ENCODE measurements around the gene PKD1L1. TPM values are rescaled to one million over a fixed set of nuclear protein-coding genes. Genes with fewer than 3 reads are reported as not detected.

The PKD1L1 gene
- total RNA-seq, 4 donors from 2014 or later: 0.18 to 0.83 (median 0.44) TPM

- no peaks in the 10 kb centered on the region for H3K9me3 ChIP-seq
- H3K4me1 ChIP-seq: no peaks in the 10 kb centered on the region
- no peak for DNase-seq
- H3K27ac ChIP-seq: no peak overlapping the region
- TF ChIP-seq CTCF (IDR thresholded peaks at IDR 0.05) (no peak), POLR2A (IDR thresholded peaks at IDR 0.05) (no peak)
- H3K27me3 ChIP-seq: no peaks in the 10 kb centered on the region
- H3K4me3 ChIP-seq: no peak overlapping the region
- H3K36me3 ChIP-seq: peaks cover 0 to 24% (median 0%) of the 10 kb centered on the region in 3 donors
Measured at GRCh38 chr7:47954231-47954911, 6.1 kb upstream of the PKD1L1 start.

GRCh38 chr7:47953822-47954221, 5.6 kb upstream of the PKD1L1 start:
- no peak overlapping the region for H3K4me3 ChIP-seq
- H3K27ac ChIP-seq: no peak overlapping the region
- H3K36me3 ChIP-seq: peaks cover 0 to 24% (median 0%) of the 10 kb centered on the region in 3 donors
- H3K9me3 ChIP-seq: no peaks in the 10 kb centered on the region
- DNase-seq: no peak
- no peaks in the 10 kb centered on the region for H3K27me3 ChIP-seq
- no peaks in the 10 kb centered on the region for H3K4me1 ChIP-seq
- TF ChIP-seq POLR2A (IDR thresholded peaks at IDR 0.05) (no peak), CTCF (IDR thresholded peaks at IDR 0.05) (no peak)

- no peak overlapping the region for H3K4me3 ChIP-seq
- no peaks in the 10 kb centered on the region for H3K4me1 ChIP-seq
- no peaks in the 10 kb centered on the region for H3K27me3 ChIP-seq
- TF ChIP-seq CTCF (IDR thresholded peaks at IDR 0.05) (no peak), POLR2A (IDR thresholded peaks at IDR 0.05) (no peak)
- no peaks in the 10 kb centered on the region for H3K9me3 ChIP-seq
- no peak overlapping the region for H3K27ac ChIP-seq
- H3K36me3 ChIP-seq: peaks cover 0 to 24% (median 0%) of the 10 kb centered on the region in 3 donors
- no peak for DNase-seq
Measured at GRCh38 chr7:47952224-47952623, 4.0 kb upstream of the PKD1L1 start.

- TF ChIP-seq POLR2A (IDR thresholded peaks at IDR 0.05) (no peak), CTCF (IDR thresholded peaks at IDR 0.05) (no peak)
- H3K36me3 ChIP-seq: peaks cover 0 to 19% (median 0%) of the 10 kb centered on the region in 3 donors
- no peaks in the 10 kb centered on the region for H3K27me3 ChIP-seq
- DNase-seq: no peak
- no peaks in the 10 kb centered on the region for H3K4me1 ChIP-seq
- no peak overlapping the region for H3K27ac ChIP-seq
- no peaks in the 10 kb centered on the region for H3K9me3 ChIP-seq
- no peak overlapping the region for H3K4me3 ChIP-seq
Measured at GRCh38 chr7:47951374-47951773, 3.1 kb upstream of the PKD1L1 start.

GRCh38 chr7:47950714-47951113, 2.4 kb upstream of the PKD1L1 start:
- DNase-seq: no peak
- H3K27me3 ChIP-seq: no peaks in the 10 kb centered on the region
- no peak for TF ChIP-seq POLR2A (IDR thresholded peaks at IDR 0.05)
- TF ChIP-seq CTCF (IDR thresholded peaks at IDR 0.05): no peak
- peaks cover 0 to 12% (median 0%) of the 10 kb centered on the region in 3 donors for H3K36me3 ChIP-seq
- H3K4me1 ChIP-seq: no peaks in the 10 kb centered on the region
- H3K27ac ChIP-seq: no peak overlapping the region
- H3K4me3 ChIP-seq: no peak overlapping the region
- H3K9me3 ChIP-seq: no peaks in the 10 kb centered on the region
